GM18951 (cell line): ENCODE measurements around the gene MED29.
"Not testable (repeated sequence)": the region's sequence is repeated elsewhere in the genome, so short reads cannot be mapped to it uniquely, and the experiment has no call there.

Source experiments
- POLR2A ChIP-seq: IDR thresholded peaks from 4 replicates; pipeline ENCODE4 v1.6.1; 2011; ENCODE audit warnings: mild to moderate bottlenecking; ENCODE audit not compliant: insufficient read length, insufficient read depth; ENCODE audit errors: extremely low read depth
- in situ Hi-C: fragments of 300-500 bp; cut with MboI; formaldehyde crosslinking; loops from one replicate; pipeline ENCODE4 v1.12.0; 2022; ENCODE audit warnings: low sequenced_read_pairs, mixed read lengths, inconsistent platforms; ENCODE audit not compliant: unreplicated experiment

The MED29 gene

DNA sequence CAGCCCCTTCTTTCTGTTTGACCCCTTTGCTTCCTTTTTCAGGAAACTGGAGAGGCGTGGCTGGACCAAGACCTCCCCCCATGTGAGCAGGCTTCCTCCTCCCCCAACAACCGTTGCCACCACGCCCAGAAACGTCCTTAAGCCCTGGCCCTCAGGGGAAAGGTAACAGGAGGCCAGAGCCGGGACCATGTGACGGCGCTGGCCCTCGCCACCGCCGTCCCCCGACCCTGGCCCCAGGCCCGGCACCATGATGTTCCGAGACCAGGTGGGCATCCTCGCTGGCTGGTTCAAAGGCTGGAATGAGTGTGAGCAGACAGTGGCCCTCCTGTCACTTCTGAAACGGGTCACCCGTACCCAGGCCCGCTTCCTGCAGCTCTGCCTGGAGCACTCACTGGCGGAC, 34.5 kb upstream of the MED29 start:
- TF ChIP-seq POLR2A: no peak
- in situ Hi-C loops: no loop called here

- in situ Hi-C loops: no loop called here
These were observed 32.2 kb upstream of the MED29 start for GRCh38 chr19:39359026-39359425.

DNA sequence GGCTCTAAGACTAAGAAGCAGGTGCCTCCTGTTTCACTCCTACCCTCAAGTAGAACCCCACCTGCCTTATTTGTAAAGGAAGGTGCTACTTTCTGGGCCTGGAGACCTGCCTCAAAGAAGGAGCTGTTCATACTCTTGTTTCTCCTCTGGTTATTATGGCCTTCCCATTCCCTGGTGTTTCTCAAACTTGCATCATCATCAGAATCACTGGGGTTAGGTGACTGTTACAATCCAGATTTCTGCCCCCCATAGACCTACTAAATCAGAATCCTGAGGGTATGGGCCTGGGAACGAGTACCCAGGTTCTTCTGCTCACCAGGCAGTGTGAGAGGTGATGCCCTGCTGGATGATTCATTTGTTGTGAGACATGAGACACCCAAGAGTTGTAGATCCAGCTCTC, 30.6 kb upstream of the MED29 start:
- no peak for TF ChIP-seq POLR2A
- in situ Hi-C loops: no loop called here

More at GRCh38 chr19:39359026-39359425, 32.2 kb upstream of the MED29 start:
- no peak for TF ChIP-seq POLR2A

DNA sequence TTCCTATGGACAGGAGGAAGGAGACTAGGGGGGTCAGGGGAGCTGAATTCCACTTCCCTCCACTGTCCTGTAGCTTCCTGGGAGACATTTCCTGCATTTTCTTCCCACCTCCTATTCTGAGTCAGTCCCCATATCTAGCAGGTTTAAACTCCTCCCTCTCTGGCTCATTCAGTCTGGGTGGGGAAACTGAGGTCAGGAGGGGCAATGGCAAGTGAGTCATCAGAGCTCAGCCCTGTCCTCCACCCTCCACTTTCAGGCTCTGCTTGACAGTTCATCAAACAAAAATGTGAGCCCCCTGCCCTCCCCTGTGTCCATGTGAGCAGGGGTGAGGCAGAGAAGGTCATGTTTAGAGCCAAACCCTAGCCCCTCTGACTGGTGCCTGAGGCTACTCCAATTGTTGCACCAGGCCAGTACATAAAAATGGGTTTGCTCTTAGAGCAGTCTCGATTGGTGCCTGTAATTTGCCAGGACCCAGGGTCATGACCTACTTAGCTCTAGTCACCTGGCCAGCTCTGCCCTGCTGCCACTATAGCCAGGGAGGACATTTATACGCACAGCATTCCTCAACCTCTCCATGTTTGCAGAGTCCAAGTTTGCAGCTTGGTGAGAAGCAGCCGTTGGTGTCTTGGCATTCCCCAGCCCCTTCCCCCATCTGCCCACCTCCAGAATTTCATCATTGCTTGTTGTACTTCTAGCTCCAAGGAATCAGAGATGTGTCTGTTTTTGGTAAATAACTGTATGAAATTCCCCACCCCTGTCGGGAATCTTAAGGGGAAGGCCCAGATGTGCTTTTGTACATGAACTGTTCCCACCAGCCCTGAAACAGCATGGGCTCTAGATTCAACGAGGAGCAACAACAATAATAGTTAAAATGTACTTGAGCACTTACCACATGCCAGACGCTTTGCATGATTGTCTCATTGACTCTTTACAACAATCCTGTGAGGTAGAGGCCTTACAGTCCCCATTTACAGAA, 28.2 kb upstream of the MED29 start:
- in situ Hi-C loops: no loop called here
- TF ChIP-seq POLR2A: no peak

GRCh38 chr19:39363901-39364457, 27.2 kb upstream of the MED29 start:
- in situ Hi-C loops: no loop called here
- no peak for TF ChIP-seq POLR2A

GRCh38 chr19:39365531-39365930, 25.6 kb upstream of the MED29 start:
- in situ Hi-C loops: no loop called here
- no peak for TF ChIP-seq POLR2A

- TF ChIP-seq POLR2A: no peak
- in situ Hi-C loops: no loop called here
These were observed 22.0 kb upstream of the MED29 start for GRCh38 chr19:39369200-39369599.

DNA sequence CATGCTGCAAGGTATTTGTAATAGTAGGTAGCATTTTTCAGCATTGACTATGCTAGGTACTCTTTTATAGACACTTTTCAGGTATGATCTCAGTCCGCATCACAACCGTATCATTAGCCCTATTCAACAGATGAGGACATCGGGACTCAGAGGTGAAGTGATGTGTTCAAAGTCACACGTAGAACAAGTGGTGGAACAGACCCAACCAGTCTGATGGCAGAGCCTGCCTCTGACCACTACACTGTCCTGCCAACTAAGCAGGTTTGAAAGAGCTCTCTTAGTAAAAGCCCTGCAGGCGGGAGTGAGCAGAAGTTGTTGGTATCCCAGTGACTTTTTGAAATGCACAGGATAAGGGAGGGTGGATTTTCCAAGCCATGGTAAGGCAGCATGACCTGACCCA, 20.4 kb upstream of the MED29 start:
- in situ Hi-C loops: no loop called here

GRCh38 chr19:39372047-39372802, 19.0 kb upstream of the MED29 start:
- in situ Hi-C loops: no loop called here
- no peak for TF ChIP-seq POLR2A

More for the DNA sequence above, 20.4 kb upstream of the MED29 start:
- no peak for TF ChIP-seq POLR2A

DNA sequence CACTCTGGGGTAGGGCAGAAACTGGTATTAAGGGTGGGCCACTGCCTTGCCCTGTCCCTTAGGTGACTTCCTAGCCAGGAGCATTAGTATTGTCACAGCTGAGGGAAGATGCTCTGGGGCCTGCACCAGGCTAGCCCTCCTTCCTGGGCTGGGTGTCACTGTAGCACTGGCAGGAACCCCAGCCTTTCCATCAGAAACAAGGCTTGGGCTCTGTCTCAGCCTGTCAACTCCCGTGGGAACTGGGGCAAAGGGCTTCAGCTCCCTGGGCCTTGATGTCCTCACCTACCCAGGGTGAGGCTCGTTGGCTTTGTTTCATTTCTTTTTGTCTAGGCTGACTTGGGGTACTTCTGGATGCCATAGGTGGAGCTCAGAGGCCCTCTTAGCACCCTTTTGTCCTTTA, 18.2 kb upstream of the MED29 start:
- in situ Hi-C loops: no loop called here
- no peak for TF ChIP-seq POLR2A

DNA sequence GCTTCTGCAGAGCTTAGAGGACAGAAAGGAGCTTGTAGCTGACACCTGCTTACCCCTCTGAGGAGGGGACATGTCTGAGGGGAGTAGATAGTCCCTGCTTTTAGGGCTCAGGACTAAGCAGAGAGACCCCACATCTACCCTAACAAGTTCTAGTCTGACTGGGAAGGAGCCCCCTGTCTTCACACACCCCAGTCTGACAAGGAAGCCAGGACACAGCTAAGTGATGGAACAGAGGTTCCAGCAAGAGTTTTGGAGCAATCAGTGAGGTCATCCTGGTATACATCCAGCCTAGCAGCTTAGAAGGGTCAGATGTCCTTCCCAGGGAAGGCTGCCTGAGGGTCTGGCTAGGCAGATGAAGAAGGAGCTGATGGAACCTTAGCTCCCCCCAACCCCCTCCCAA, 15.2 kb upstream of the MED29 start:
- in situ Hi-C loops: no loop called here
- TF ChIP-seq POLR2A: no peak

DNA sequence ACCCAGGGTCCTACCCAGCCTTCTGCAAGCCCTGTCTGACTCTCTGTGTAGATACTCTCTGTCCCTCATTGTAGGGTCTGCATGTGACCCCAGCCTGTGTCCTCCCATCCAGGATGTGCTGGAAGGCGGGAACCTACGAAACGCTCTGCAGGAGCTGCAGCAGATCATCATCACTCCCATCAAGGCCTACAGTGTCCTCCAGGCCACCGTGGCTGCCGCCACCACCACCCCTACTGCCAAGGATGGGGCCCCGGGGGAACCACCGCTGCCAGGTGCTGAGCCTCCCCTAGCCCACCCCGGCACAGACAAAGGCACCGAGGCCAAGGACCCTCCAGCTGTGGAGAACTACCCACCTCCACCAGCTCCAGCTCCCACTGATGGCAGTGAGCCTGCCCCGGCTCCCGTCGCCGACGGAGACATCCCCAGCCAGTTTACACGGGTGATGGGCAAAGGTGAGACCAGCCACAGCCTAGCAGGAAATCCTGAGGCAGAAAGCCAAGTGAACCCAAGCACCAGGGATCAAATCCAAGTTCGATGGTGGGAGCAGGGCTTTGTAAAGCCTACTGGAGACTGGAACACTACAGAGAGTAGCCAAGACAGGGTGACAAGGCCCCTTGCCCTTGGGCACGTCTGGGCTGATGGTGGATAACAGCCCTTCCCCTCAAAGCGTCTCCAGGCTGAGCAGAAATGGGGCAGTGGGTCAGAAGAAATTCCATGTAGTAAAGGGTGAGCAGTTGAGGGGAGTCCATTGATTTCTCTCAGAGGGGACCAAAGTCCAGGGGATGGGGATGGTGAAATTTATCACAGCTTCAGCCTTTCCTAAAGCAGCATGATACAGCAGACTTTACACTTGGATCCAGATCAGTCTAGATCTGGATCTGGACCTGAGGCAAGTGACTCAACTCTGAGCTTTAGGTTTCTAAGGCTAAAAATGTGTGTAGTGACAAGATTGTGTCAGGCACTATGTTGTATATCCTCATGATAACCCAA, 13.5 kb upstream of the MED29 start:
- in situ Hi-C loops: no loop called here
- TF ChIP-seq POLR2A: no peak

DNA sequence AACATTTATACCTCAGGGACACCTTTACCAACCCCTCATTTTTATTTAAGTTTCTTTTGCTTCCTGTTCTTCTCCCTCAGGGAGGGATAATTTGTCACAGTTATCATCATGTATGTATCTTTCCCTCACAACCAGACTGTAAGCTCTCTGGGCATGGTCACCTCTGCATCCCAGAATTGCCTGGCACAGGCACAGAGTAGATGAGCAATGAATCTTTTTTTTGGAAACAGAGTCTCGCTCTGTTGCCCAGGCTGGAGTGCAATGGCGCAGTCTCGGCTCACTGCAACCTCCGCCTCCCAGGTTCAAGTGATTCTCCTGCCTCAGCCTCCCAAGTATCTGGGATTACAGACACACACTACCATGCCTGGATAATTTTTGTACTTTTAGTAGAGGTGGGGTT, 11.8 kb upstream of the MED29 start:
- in situ Hi-C loops: not testable (repeated sequence)
